ENCODE data around the gene CXCR3. TPM values are rescaled to one million over a fixed set of nuclear protein-coding genes. Genes with fewer than 3 reads are reported as not detected.

Gene CXCR3
- total and polyA plus RNA-seq, 10 of the 15 experiments (the other 5 are each of a cell fraction or from before 2014, with no cell fraction given): 1.4 to 48.2 (median 15.7) TPM

DNA sequence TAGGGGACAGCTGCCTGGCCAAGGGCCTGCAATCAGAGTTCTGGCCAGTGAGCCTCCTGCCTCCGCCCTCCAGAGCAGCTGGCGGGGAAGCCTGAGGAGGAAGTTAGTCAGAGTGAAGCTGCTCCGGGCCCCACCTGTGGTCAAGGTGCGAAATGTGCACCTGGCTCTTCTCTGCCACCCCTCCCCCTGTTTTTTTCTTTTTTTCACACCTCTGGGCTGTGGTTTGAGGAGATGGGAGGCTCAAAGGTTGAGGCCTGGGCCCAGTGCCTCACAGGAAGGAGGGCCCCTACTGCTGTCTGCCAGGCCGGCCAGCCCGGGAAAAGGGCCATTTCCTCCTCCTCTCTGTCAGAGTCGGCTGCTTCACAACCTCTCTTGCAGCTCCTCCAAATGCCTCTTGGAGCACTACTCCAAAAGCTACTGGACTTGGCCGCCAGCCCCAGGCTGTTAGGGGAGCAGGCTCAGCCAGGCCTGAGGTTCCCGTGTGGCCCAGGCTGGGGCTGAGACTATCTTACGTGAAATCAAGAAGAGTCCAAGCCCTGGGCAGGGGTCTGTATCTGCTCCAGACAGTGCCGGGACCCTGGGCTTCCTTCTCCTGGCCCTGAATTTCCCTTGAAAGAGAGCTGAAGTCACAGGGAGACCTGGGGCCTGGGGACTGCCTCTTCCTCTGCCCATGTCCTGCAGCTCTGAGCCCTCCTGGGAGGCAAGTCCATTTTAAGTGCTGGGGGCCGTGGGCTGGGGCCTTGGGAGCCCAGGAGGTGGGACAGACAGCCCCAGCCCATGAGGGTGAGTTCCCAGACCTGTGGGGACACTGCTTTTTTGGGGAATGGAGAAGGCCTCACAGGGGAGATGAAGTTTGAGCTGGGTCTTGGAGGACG is 4.5 kb upstream of the CXCR3 start (continued):
- TF ChIP-seq EP300 (IDR thresholded peaks at IDR 0.05; ENCODE audit: borderline replicate concordance in 1 of 2, control insufficient read depth in 1 of 2, low read depth in 2 of 2, low read length in 2 of 2): peak; percentile 98
- no peak for TF ChIP-seq SIN3A (IDR thresholded peaks at IDR 0.05; ENCODE audit: low read depth, low read length)
- TF ChIP-seq MEF2B (IDR thresholded peaks at IDR 0.05; ENCODE audit: partially characterized antibody, poor library complexity, severe bottlenecking): peak; percentile 85
- peak; percentile 46; the same call in 1 of the 2 replicates for TF ChIP-seq SREBF1 (IDR thresholded peaks at IDR 0.05; ENCODE audit: low read length)
- TF ChIP-seq SPI1 (IDR thresholded peaks at IDR 0.05; ENCODE audit: borderline replicate concordance, insufficient read depth, low read depth, low read length): 0 out of 2 replicates have a peak, but pooled peaks have one; percentile 5
- no peak for TF ChIP-seq GABPA (IDR thresholded peaks at IDR 0.05; ENCODE audit: low read depth)
- TF ChIP-seq, protein P1, sequence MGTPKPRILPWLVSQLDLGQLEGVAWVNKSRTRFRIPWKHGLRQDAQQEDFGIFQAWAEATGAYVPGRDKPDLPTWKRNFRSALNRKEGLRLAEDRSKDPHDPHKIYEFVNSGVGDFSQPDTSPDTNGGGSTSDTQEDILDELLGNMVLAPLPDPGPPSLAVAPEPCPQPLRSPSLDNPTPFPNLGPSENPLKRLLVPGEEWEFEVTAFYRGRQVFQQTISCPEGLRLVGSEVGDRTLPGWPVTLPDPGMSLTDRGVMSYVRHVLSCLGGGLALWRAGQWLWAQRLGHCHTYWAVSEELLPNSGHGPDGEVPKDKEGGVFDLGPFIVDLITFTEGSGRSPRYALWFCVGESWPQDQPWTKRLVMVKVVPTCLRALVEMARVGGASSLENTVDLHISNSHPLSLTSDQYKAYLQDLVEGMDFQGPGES (IDR thresholded peaks at IDR 0.05): no peak
- TF ChIP-seq ETV6 (conservative IDR thresholded peaks at IDR 0.05 in 1 of 2, IDR thresholded peaks at IDR 0.05 in 1 of 2; ENCODE audit: borderline replicate concordance in 1 of 2, low read depth in 1 of 2): peak in 1 of 2 experiments; percentile 90; a peak in 2 of 4 replicates
- TF ChIP-seq SP1 (IDR thresholded peaks at IDR 0.05; ENCODE audit: low read depth, low read length): peak; percentile 69
- TF ChIP-seq, protein P2, sequence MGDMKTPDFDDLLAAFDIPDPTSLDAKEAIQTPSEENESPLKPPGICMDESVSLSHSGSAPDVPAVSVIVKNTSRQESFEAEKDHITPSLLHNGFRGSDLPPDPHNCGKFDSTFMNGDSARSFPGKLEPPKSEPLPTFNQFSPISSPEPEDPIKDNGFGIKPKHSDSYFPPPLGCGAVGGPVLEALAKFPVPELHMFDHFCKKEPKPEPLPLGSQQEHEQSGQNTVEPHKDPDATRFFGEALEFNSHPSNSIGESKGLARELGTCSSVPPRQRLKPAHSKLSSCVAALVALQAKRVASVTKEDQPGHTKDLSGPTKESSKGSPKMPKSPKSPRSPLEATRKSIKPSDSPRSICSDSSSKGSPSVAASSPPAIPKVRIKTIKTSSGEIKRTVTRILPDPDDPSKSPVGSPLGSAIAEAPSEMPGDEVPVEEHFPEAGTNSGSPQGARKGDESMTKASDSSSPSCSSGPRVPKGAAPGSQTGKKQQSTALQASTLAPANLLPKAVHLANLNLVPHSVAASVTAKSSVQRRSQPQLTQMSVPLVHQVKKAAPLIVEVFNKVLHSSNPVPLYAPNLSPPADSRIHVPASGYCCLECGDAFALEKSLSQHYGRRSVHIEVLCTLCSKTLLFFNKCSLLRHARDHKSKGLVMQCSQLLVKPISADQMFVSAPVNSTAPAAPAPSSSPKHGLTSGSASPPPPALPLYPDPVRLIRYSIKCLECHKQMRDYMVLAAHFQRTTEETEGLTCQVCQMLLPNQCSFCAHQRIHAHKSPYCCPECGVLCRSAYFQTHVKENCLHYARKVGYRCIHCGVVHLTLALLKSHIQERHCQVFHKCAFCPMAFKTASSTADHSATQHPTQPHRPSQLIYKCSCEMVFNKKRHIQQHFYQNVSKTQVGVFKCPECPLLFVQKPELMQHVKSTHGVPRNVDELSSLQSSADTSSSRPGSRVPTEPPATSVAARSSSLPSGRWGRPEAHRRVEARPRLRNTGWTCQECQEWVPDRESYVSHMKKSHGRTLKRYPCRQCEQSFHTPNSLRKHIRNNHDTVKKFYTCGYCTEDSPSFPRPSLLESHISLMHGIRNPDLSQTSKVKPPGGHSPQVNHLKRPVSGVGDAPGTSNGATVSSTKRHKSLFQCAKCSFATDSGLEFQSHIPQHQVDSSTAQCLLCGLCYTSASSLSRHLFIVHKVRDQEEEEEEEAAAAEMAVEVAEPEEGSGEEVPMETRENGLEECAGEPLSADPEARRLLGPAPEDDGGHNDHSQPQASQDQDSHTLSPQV (IDR thresholded peaks at IDR 0.05): peak; percentile 54; the same call in 1 of the 2 replicates
- TF ChIP-seq RFX5 (IDR thresholded peaks at IDR 0.05; ENCODE audit: low read depth, low read length): no peak
- no peak for TF ChIP-seq CHD4 (IDR thresholded peaks at IDR 0.05)
- peak; percentile 100 for TF ChIP-seq TCF12 (IDR thresholded peaks at IDR 0.05; ENCODE audit: low read depth, low read length)
- no peak for TF ChIP-seq CREB1 (IDR thresholded peaks at IDR 0.05; ENCODE audit: low read depth)
- TF ChIP-seq TBL1XR1 (IDR thresholded peaks at IDR 0.05; ENCODE audit: low read depth, low read length): peak; percentile 82; the same call in 1 of the 2 replicates
- TF ChIP-seq, protein P3, sequence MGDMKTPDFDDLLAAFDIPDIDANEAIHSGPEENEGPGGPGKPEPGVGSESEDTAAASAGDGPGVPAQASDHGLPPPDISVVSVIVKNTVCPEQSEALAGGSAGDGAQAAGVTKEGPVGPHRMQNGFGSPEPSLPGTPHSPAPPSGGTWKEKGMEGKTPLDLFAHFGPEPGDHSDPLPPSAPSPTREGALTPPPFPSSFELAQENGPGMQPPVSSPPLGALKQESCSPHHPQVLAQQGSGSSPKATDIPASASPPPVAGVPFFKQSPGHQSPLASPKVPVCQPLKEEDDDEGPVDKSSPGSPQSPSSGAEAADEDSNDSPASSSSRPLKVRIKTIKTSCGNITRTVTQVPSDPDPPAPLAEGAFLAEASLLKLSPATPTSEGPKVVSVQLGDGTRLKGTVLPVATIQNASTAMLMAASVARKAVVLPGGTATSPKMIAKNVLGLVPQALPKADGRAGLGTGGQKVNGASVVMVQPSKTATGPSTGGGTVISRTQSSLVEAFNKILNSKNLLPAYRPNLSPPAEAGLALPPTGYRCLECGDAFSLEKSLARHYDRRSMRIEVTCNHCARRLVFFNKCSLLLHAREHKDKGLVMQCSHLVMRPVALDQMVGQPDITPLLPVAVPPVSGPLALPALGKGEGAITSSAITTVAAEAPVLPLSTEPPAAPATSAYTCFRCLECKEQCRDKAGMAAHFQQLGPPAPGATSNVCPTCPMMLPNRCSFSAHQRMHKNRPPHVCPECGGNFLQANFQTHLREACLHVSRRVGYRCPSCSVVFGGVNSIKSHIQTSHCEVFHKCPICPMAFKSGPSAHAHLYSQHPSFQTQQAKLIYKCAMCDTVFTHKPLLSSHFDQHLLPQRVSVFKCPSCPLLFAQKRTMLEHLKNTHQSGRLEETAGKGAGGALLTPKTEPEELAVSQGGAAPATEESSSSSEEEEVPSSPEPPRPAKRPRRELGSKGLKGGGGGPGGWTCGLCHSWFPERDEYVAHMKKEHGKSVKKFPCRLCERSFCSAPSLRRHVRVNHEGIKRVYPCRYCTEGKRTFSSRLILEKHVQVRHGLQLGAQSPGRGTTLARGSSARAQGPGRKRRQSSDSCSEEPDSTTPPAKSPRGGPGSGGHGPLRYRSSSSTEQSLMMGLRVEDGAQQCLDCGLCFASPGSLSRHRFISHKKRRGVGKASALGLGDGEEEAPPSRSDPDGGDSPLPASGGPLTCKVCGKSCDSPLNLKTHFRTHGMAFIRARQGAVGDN (IDR thresholded peaks at IDR 0.05): peak; percentile 89
